VCaP (cell line): ENCODE measurements around the gene TRAPPC2.

ENCODE experiments used
- H3K27ac ChIP-seq: fragments of 450-650 bp; 2 replicates; pipeline ENCODE4 v1.5.1; 2017
- TF ChIP-seq, protein P1 (sequence below): fragments of 450-650 bp; conservative IDR thresholded peaks from 2 replicates; pipeline ENCODE4 v1.5.1; 2017; ENCODE audit warnings: mild to moderate bottlenecking, moderate library complexity

The TRAPPC2 gene

DNA sequence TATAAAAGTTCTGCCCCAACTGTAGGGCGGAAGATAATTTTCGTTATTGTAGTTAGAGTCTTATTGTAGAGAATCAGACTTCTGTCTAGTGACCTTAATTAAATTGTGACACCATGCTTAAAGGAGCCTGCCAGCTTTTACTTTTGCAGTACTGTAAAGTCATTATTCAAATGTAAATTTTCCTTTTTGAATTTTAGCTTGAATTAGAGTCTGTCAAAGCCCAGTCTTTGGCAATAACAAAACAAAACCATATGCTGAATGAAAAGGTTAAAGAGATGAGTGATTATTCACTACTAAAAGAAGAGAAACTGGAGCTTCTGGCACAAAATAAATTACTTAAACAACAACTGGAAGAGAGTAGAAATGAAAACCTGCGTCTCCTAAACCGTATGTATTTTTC is 22.0 kb upstream of the TRAPPC2 start:
- peak overlapping the region; percentile 68 for H3K27ac ChIP-seq

DNA sequence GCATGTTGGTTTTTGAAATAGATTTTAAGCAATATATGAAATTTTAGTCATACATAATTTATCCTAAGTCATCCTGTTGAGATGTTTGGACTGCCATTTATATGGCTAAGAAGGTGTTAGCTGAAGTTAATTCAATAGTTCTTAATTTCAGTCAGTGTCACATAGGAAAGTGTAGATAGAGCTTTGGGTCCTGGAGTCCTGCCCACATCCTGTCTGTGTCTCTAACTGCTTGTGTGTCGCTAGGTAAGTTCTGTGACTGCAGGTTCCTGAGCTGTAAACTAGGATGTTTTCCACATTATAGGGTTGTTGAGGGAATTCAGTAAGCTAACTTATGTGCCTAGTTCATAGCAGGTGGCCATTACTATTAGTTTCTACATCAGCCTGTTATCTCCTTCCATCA is 20.8 kb upstream of the TRAPPC2 start:
- TF ChIP-seq, protein P1, sequence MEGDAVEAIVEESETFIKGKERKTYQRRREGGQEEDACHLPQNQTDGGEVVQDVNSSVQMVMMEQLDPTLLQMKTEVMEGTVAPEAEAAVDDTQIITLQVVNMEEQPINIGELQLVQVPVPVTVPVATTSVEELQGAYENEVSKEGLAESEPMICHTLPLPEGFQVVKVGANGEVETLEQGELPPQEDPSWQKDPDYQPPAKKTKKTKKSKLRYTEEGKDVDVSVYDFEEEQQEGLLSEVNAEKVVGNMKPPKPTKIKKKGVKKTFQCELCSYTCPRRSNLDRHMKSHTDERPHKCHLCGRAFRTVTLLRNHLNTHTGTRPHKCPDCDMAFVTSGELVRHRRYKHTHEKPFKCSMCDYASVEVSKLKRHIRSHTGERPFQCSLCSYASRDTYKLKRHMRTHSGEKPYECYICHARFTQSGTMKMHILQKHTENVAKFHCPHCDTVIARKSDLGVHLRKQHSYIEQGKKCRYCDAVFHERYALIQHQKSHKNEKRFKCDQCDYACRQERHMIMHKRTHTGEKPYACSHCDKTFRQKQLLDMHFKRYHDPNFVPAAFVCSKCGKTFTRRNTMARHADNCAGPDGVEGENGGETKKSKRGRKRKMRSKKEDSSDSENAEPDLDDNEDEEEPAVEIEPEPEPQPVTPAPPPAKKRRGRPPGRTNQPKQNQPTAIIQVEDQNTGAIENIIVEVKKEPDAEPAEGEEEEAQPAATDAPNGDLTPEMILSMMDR = no peak
- peak overlapping the region; percentile 68; the same call in 1 of the 2 replicates for H3K27ac ChIP-seq

More for the DNA sequence above, 22.0 kb upstream of the TRAPPC2 start:
- TF ChIP-seq, protein P1 = no peak

DNA sequence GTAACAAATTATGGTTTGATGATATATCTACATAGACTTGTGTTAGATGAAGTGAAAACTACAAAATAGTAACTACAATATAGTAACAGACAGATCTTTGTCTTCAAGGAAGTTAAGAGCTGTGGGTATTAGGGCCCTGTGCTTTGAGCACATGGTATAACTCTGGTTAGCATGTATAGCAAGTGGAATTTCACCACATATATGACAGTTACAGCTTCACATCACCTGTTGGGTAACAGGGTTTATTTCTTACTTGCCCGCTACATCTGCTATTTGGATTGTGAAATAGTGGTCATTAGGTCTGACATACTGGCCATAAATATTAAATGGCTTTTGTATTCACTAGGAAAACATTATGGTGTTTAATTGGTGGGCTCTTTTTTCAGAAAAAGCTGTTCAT is 20.3 kb upstream of the TRAPPC2 start:
- TF ChIP-seq, protein P1 = no peak
- peak overlapping the region; percentile 68; the same call in 1 of the 2 replicates for H3K27ac ChIP-seq

DNA sequence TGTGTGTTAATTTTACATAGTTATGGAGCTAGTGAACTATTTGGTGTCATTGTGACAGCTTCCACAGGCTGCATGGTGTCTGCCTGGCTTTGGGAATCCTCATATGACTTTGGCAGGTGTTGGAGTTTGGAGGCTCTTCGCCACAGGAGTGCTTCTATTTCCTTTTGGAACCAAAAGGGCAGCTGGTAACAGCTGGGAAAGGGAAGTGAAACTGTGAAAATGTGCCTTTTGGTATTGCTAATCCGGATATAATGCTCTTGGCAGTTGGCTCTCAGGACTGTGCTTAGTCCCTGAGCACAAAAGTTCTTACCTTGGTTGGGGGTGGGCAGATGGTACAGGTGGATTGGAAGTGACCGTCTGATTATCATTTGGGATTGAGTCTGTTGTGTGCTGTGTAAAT is 18.2 kb upstream of the TRAPPC2 start:
- H3K27ac ChIP-seq = no peak overlapping the region
- TF ChIP-seq, protein P1 = no peak

DNA sequence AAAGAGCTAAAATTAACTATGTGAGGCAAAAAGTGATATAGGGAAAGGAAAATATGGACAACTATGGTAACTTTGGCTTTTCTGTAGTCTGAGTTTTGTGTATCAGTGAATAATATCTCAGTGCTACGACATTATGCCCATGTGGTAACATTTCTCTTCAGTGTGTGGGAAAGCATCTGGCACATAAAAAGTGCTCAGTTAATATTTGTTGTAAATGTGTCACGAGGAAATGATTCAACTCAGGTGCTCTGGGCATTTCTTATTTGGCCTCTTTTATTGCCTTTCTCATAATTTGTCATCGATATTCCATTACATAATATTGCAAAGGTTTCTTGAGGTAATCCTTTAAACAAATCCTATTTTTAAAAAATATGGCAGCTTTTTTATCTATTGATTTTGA is 17.7 kb upstream of the TRAPPC2 start:
- H3K27ac ChIP-seq = no peak overlapping the region
- TF ChIP-seq, protein P1 = no peak

DNA sequence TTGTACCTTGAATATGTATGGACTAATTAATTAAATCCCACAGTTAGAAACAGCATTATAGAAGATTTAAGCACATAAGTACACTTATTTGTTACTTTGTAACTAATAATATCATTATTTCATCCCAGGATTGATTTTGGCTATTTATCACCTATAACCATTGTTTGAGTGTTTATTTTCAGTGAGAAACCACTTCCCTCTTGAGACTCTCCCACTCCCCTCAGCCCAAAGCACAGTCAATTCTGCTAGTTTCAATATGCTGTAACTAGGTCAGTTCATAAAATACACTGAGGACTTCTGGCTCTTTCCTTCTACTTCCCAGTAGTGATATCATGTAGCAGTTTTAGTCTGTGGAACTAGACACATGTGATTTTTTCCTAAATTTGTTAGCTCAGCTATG is 16.4 kb upstream of the TRAPPC2 start:
- no peak overlapping the region for H3K27ac ChIP-seq

DNA sequence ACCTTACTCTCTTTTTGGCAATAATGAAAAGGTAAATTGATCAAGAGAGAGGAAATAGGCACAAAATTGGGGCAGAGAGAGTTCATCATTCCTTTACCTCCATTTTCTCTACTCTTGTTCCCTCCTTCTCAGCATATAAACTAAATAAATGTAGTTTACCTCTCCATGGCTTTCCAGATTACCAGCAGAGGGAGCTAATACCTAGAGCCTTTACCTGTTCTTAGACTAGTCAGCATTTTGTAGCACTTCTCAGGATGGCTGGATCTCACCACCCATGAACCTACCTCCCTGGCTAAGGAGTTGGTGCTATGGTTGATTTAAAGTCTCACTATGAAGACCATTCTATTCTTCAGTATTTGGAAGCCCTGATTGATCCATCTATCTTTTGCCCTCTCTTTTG is 15.8 kb upstream of the TRAPPC2 start:
- H3K27ac ChIP-seq = no peak overlapping the region
- TF ChIP-seq, protein P1 = peak; percentile 77

More for the DNA sequence above, 16.4 kb upstream of the TRAPPC2 start:
- TF ChIP-seq, protein P1 = no peak

DNA sequence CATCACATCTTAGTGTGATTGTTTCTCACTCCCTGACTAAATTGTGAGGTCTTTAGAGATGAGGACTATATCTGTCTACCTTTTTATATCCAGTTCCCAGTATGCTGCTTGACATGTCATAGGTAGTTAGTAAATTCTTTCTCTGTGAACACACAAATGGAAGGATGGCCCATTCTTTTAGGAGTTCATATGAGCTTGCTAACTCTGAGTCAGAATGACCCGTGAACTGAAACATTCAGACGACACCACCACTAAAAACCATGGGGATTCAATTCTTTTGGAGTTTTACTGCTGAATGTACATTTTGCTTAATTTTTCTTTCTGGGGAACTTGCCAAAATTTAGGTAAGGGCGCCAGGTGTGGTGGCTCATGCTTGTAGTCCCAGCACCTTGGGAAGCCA is 14.1 kb upstream of the TRAPPC2 start:
- TF ChIP-seq, protein P1 = no peak
- no peak overlapping the region for H3K27ac ChIP-seq
